WERI-Rb-1 (cell line): ENCODE data around the gene MPPED2.

Experiments used
- DNase-seq: peaks from one replicate; pipeline ENCODE4 v3.0.0-alpha.2; 2020
- H3K27ac ChIP-seq: fragments of 250-450 bp; sonication (Bioruptor Pico); 2 replicates; pipeline ENCODE4 v1.5.1; 2020; ENCODE audit warnings: mild to moderate bottlenecking, moderate library complexity
- H3K27me3 ChIP-seq: fragments of 250-450 bp; sonication (Bioruptor Pico); 2 replicates; pipeline ENCODE4 v1.5.1; 2021; ENCODE audit warnings: mild to moderate bottlenecking, low read depth, moderate library complexity; ENCODE audit not compliant: insufficient read depth, severe bottlenecking
- H3K36me3 ChIP-seq: fragments of 250-450 bp; sonication (Bioruptor Pico); 2 replicates; pipeline ENCODE4 v1.5.1; 2020; ENCODE audit warnings: mild to moderate bottlenecking, moderate library complexity
- H3K4me3 ChIP-seq: 2 replicates; pipeline ENCODE4 v1.5.1; 2011; ENCODE audit warnings: low read depth, mild to moderate bottlenecking, control low read depth, low read length
- H3K9me3 ChIP-seq: fragments of 250-450 bp; sonication (Bioruptor Pico); 2 replicates; pipeline ENCODE4 v1.5.1; 2021; ENCODE audit warnings: mild to moderate bottlenecking, moderate library complexity; ENCODE audit not compliant: severe bottlenecking
- CTCF ChIP-seq: IDR thresholded peaks from 2 replicates; pipeline ENCODE4 v1.5.1; 2011; ENCODE audit warnings: low read depth, mild to moderate bottlenecking, control low read depth, inconsistent platforms, low read length

The MPPED2 gene

DNA sequence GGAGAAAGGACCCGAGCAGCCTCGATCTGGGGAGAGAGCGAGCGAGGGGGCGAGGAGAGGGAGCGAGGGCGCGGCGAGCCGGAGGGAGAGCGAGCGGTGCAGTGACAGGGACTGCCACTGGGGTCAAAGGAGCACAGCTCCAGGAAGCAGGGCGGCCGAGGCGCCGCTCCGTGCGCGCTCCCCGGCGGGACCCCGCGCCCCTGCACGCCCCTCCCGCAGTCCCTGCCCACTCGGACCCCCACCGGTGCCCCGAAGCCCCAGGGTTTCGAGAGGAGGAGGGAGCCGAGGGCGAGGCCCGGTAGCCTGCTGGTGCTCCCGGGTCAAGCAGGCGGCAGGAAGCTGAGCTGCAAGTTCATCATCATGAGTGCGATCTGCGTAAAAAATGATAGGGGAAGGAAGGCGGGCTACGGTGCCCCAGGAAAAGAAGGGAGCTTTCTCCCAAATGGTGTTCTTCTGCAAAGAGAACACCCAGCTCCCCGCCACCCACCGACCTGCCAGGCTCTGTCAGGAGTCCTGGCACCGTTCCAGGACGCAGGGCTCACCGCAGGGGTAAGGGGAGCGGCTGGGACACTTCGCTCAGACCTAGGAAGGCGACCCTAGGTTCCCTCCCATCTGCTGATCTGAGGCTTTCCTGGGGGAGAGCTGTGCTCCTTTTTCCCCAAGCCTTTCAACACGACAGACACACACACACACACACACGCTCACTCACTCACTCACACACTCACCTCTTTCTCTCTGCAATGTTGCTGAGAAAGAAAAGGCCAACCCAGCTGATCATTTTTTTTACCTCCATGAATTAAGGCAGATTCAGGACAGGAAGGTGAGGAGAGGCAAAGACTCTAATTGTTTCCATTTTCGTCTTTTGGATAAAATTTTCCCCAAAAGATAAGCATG is at the start of gene MPPED2:
MPPED2 (minus strand) TSS at position 103 of the 894 bp plus-strand sequence. CDS start 5,980 bp downstream, outside the sequence.
- H3K36me3 ChIP-seq = peaks cover 8% of the 10 kb centered on the region
- peak; percentile 71 for TF ChIP-seq CTCF
- no peaks in the 10 kb centered on the region for H3K27me3 ChIP-seq
- no peaks in the 10 kb centered on the region for H3K9me3 ChIP-seq
- peak within 1 kb of the TSS; percentile 94 for H3K4me3 ChIP-seq
- DNase-seq = peak; percentile 81
- peak within 1 kb of the TSS; percentile 97 for H3K27ac ChIP-seq

- H3K36me3 ChIP-seq = no peaks in the 10 kb centered on the region
- no peak for TF ChIP-seq CTCF
- no peaks in the 10 kb centered on the region for H3K27me3 ChIP-seq
- no peaks in the 10 kb centered on the region for H3K9me3 ChIP-seq
- no peak for DNase-seq
- H3K27ac ChIP-seq = no peak overlapping the region
- H3K4me3 ChIP-seq = no peak overlapping the region
Observed at GRCh38 chr11:30635401-30635989, 49.3 kb upstream of the MPPED2 start.

GRCh38 chr11:30631148-30631547 is 45.0 kb upstream of the MPPED2 start:
- Histone ChIP-seq H3K27ac (no peak overlapping the region), H3K9me3 (no peaks in the 10 kb centered on the region), H3K36me3 (no peaks in the 10 kb centered on the region), H3K27me3 (no peaks in the 10 kb centered on the region), H3K4me3 (no peak overlapping the region)
- no peak for DNase-seq
- no peak for TF ChIP-seq CTCF

DNA sequence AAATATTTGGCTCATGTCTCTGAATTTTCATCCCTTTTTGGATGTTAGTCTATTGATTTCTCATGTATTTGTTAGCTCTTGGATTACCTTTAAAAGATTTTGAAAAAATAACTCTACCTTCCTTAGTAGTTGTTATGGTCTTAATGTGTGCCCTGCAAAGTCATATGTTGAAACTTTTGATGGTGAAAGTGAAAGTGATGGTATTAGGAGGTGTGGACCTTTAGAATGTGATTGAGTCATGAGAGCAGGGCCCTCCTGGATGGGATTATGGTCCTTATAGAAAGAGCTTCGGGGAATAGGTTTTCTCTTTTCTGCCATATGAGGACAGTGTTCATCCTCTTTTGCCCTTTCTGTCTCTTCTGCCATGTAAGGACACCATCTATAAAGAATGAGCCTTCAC is 33.6 kb upstream of the MPPED2 start:
- no peak for DNase-seq
- no peaks in the 10 kb centered on the region for H3K27me3 ChIP-seq
- no peak for TF ChIP-seq CTCF

GRCh38 chr11:30617762-30618161 is 31.6 kb upstream of the MPPED2 start:
- Histone ChIP-seq H3K27ac (no peak overlapping the region), H3K9me3 (peaks cover 3% of the 10 kb centered on the region), H3K36me3 (no peaks in the 10 kb centered on the region), H3K4me3 (no peak overlapping the region), H3K27me3 (no peaks in the 10 kb centered on the region)
- DNase-seq = no peak
- no peak for TF ChIP-seq CTCF

More for the DNA sequence above, 33.6 kb upstream of the MPPED2 start:
- H3K27ac ChIP-seq = no peak overlapping the region
- no peaks in the 10 kb centered on the region for H3K36me3 ChIP-seq
- no peak overlapping the region for H3K4me3 ChIP-seq
- peaks cover 3% of the 10 kb centered on the region for H3K9me3 ChIP-seq
